ENCODE data around the gene RBM3.
A peak's percentile ranks its signal among the peaks of the same experiment; 100 is the strongest.

Gene RBM3

DNA sequence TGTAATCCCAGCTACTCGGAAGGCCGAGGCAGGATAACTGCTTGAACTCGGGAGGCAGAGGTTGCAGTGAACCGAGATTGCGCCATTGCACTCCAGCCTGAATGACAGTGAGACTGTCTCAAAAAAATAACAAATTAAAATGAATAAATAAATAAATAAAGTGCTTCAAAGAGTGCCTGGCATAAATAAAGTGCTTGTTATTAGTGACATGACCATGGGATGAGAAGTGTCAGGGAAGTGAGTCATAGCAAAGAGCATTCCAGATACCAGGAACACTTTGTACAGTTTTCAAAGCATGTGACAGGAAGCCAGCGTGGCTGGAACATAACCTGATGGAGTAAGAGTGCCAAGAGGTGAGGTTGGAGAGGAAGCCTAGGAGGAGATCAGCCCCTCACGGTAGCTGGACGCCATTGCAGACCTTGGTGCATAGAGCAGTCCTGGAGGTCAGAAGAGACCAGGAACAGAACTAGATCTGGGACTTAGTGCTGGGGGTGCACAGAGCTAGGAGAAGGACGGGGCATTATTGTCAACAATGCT, 17.0 kb downstream of the RBM3 start:
- TF ChIP-seq, protein P1, sequence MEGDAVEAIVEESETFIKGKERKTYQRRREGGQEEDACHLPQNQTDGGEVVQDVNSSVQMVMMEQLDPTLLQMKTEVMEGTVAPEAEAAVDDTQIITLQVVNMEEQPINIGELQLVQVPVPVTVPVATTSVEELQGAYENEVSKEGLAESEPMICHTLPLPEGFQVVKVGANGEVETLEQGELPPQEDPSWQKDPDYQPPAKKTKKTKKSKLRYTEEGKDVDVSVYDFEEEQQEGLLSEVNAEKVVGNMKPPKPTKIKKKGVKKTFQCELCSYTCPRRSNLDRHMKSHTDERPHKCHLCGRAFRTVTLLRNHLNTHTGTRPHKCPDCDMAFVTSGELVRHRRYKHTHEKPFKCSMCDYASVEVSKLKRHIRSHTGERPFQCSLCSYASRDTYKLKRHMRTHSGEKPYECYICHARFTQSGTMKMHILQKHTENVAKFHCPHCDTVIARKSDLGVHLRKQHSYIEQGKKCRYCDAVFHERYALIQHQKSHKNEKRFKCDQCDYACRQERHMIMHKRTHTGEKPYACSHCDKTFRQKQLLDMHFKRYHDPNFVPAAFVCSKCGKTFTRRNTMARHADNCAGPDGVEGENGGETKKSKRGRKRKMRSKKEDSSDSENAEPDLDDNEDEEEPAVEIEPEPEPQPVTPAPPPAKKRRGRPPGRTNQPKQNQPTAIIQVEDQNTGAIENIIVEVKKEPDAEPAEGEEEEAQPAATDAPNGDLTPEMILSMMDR (IDR thresholded peaks at IDR 0.05; ENCODE audit: low read depth, low read length) = no peak
- no peak overlapping the region for H3K4me3 ChIP-seq (ENCODE audit: low read depth, low read length)

DNA sequence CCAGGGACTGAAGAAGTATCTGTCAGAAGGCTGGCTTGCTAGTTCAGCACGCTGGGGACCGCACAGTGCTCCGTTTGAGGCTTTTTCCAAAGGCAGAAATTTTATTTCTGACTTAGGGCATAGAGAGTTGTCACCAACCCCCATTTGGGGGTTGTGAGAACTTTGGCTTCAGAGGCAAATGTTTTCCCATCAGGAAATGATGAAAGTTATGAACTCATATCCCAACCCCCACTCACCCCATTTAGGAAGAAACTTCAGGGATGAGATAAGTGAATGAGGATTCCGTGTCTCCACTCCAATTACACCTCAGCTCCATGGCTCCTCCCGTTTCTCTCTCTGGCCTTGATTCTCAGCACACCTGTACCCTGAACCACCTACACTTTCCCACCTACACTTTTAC, 18.7 kb downstream of the RBM3 start:
- TF ChIP-seq, protein P1 (IDR thresholded peaks at IDR 0.05; ENCODE audit: low read depth, low read length) = no peak
- no peak overlapping the region for H3K4me3 ChIP-seq (ENCODE audit: low read depth, low read length)

DNA sequence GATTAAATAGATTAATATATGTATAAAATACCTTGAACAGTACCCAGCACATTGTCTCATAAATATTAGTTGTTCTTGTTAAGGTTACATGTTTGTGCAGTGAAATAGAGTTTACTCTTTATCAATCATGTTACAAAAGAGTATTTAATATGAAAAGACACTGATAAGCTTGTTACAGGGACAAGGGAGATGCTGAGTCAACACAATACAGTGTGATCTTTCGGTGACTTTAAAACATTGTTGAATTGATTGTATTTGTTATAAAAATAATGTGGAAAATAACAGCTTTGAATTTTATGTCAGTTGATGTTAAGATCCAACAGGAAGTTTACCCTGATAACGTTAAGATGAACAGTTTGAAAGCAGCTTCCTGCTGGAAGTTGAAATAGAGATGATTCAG, 21.6 kb downstream of the RBM3 start:
- TF ChIP-seq, protein P1 (IDR thresholded peaks at IDR 0.05; ENCODE audit: low read depth, low read length) = no peak
- no peak overlapping the region for H3K4me3 ChIP-seq (ENCODE audit: low read depth, low read length)

DNA sequence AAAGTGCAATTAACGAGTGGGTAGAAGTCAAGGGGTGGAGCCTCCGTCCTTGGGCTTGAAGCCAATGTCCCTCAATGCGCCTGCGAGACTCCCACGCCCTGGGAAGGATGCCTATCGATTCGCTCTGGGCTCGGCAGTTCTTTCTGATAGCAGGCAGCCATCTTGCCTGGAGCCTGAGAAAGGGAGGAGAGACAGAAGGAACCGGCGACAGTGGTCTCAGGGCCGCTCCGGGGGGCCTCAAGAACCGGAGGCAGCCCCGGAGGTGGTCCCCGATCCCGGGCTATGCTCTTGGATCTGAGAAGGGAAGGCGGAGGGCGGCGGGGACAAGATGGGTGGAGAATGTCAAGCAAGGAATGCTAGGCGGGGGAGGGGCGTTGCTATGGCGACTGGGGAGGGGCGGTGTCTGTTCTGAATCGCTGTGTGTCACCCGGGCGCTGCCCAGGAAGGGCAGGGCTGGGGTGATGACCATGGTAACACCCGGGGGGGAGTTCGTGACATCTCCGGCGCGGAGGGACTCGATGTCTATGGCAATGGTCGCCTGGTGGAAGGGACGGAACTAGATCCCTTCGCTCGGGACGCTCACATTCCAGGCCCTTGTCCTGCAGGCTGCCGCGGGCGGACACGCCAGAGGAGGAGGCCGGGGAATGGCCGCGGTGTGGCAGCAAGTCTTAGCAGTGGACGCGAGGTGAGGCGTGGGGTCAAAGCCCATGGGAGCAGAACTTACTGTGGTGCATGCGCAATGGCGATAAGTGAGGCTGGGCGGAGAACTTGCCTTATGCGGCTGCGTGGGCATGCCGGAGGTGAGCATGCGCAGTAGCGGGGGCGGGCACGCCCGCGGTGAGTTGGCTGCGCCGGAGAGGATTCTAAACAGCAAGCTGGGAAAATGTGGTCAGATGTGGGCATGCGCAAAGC, 23.3 kb downstream of the RBM3 start, which contains the start of gene WDR13:
Gene WDR13, plus strand, starts transcription at position 140 of the 912 bp plus-strand sequence. Its CDS starts 505 bp downstream, at position 645.
- TF ChIP-seq, protein P1 (IDR thresholded peaks at IDR 0.05; ENCODE audit: low read depth, low read length) = no peak

DNA sequence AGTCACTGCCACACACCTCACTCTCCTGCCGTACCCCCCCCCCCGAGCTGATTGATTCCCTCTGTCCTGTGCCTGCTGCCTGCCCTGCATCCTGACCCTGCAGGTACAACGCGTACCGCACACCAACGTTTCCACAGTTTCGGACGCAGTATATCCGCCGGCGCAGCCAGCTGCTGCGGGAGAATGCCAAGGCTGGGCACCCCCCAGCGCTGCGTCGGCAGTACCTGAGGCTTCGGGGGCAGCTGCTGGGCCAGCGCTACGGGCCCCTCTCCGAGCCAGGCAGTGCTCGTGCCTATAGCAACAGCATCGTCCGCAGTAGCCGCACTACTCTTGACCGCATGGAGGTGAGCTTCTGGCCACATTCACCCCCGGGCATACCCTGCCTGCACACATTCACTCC, 24.3 kb downstream of the RBM3 start:
- TF ChIP-seq, protein P1 (IDR thresholded peaks at IDR 0.05; ENCODE audit: low read depth, low read length) = no peak
- peak overlapping the region; percentile 66 for H3K4me3 ChIP-seq (ENCODE audit: low read depth, low read length)

More for the DNA sequence above, 23.3 kb downstream of the RBM3 start, which contains the start of gene WDR13:
- peak within 1 kb of the TSS; percentile 66 for H3K4me3 ChIP-seq (ENCODE audit: low read depth, low read length)

DNA sequence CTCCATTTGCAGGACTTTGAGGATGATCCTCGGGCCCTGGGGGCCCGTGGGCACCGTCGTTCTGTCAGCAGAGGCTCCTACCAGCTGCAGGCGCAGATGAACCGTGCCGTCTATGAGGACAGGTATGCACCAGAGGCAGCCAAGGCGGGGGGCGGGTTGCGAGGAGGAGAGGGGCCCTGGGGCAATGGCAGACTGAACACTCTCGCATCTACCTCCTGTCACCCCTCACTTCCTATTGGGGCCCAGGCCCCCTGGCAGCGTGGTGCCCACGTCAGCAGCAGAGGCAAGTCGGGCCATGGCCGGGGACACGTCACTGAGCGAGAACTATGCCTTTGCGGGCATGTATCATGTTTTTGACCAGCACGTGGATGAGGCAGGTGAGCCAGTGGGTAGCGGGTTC, 25.1 kb downstream of the RBM3 start:
- TF ChIP-seq, protein P1 (IDR thresholded peaks at IDR 0.05; ENCODE audit: low read depth, low read length) = no peak

DNA sequence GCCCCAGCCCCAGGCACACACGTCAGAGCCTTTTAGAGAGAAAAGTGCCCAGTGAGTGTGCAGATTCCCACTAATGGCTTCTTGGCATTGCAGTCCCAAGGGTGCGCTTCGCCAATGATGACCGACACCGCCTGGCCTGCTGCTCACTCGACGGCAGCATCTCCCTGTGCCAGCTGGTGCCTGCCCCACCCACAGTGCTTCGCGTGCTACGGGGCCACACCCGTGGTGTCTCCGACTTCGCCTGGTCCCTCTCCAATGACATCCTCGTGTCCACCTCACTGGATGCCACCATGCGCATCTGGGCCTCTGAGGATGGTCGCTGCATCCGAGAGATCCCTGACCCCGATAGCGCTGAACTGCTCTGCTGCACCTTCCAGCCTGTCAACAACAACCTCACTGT, 25.9 kb downstream of the RBM3 start:
- no peak overlapping the region for H3K4me3 ChIP-seq (ENCODE audit: low read depth, low read length)
- TF ChIP-seq, protein P1 (IDR thresholded peaks at IDR 0.05; ENCODE audit: low read depth, low read length) = no peak

More for the DNA sequence above, 25.1 kb downstream of the RBM3 start:
- no peak overlapping the region for H3K4me3 ChIP-seq (ENCODE audit: low read depth, low read length)

Measured in WI38 (cell line).